ENCODE data around the gene RALGPS1. TPM values are rescaled to one million over a fixed set of nuclear protein-coding genes. Genes with fewer than 3 reads are reported as not detected.

The RALGPS1 gene
- total and polyA plus RNA-seq, 10 donors: 2.5 to 27.3 (median 14.1) TPM

DNA sequence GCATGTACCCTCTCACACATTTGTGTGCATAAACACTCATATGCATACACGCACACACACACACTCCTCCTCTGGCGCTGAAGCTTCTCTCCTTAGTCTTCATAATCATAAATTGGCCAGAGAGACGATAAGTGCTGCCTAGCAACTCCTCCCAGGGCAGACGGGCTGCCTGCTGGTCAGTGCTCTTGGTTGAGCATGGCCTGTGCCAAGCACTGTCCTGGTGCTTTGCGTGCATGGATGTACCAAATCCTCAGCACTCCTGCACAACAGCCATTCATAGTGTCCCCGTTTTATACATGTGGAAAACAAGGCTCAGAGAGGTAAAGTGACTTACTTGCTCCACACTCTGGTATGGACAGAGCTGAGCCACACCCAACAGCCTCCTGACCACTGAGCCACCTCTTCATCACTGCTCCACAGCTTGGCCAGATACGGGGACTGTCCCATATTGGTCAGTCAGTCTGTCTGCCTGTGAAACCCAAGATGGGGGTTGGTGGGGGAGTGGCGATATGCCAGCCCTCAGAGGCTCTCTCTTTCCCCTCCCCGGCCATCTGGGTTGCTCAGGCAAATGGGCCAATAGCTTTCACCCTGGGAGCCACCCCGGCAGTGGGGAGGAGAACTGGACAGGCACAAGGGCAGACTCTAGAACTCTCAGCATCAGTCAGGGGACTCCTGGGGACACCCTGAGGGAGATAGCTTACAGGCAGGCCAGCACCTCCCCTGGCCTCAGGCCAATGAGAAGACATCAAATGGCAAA lies 285.7 kb downstream of the RALGPS1 start:
- no peak overlapping the region for H3K27ac ChIP-seq
- no peak for TF ChIP-seq POLR2A (IDR thresholded peaks at IDR 0.05)
- TF ChIP-seq CTCF (IDR thresholded peaks at IDR 0.05 in 8 of 11, conservative IDR thresholded peaks at IDR 0.05 in 3 of 11): no peak
- TF ChIP-seq POLR2AphosphoS5 (IDR thresholded peaks at IDR 0.05): no peak
- DNase-seq: no peak
- WGBS, 5 donors: 81 to 89% (median 84%) methylated on average over 9 to 10 of the region's 10 CpGs
- H3K27me3 ChIP-seq (replicated peaks in 1 of 7): no peaks in the 10 kb centered on the region
- intact Hi-C loops (cut with DNase I; ENCODE audit: low total_unique reads): no loop called here
- peaks cover 0 to 11% (median 0%) of the 10 kb centered on the region in 6 donors for H3K36me3 ChIP-seq
- H3K9me3 ChIP-seq: no peaks in the 10 kb centered on the region
- peaks cover 7 to 25% (median 16%) of the 10 kb centered on the region in 6 donors for H3K4me1 ChIP-seq
- no peak overlapping the region for H3K4me3 ChIP-seq

DNA sequence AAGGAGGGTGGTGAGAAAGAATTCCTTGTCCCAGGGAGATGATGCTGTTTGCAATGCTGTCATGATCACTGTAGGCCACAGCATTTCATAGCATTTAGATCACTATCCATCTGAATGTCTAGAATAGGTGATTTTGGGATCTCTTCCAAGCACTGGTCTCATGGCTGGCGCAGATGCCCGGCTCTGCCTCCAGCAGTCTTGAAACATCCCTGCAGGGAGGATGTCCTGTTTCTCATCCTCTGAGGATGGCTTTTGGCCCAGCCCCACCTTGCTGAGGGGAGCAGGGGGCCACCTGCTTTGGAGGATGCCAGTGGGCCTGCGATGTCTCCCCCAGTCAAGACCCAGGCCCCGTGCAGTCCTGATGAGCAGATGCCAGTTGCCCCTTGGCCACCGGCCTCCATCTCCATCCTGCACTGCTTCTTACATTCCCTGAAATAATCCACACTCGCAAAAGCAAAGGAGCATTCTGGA lies 286.5 kb downstream of the RALGPS1 start:
- Histone ChIP-seq H3K4me3 (no peak overlapping the region), H3K27me3 (replicated peaks in 1 of 7) (no peaks in the 10 kb centered on the region), H3K9me3 (no peaks in the 10 kb centered on the region), H3K4me1 (peaks cover 7 to 25% (median 16%) of the 10 kb centered on the region in 6 donors), H3K27ac (no peak overlapping the region), H3K36me3 (peaks cover 0 to 11% (median 0%) of the 10 kb centered on the region in 6 donors)
- DNase-seq: no peak
- intact Hi-C loops (cut with DNase I; ENCODE audit: low total_unique reads): no loop called here
- TF ChIP-seq CTCF (IDR thresholded peaks at IDR 0.05 in 8 of 11, conservative IDR thresholded peaks at IDR 0.05 in 3 of 11) (no peak), POLR2AphosphoS5 (IDR thresholded peaks at IDR 0.05) (no peak), POLR2A (IDR thresholded peaks at IDR 0.05) (no peak)
- 89 to 98% (median 96%) methylated on average over 6 of the region's 6 CpGs for WGBS, 5 donors

DNA sequence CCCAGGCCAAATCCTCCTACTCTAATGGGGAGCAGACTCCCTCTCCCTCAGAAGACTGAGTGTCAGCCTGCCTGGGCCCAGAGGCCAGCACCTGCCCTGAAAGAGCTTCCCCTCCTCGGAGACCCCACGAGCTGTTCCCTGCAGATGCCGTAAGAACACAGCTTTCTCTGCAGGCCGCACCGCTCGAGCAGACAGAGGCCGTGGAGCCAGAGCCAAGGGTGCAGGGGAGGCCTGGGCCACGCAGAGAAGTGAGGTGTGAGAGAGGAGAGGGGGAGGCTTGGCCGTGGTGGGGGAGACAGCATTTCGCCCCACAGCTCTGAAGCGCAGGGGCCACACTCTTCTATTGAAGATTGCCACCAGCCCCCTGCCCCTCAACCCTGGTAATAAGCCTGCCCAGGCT lies 287.1 kb downstream of the RALGPS1 start:
- WGBS, 5 donors: 89 to 96% (median 94%) methylated on average over 8 to 11 of the region's 11 CpGs
- Histone ChIP-seq H3K27me3 (replicated peaks in 1 of 7) (no peaks in the 10 kb centered on the region), H3K27ac (no peak overlapping the region), H3K36me3 (peaks cover 0 to 7% (median 0%) of the 10 kb centered on the region in 6 donors), H3K4me3 (no peak overlapping the region), H3K9me3 (no peaks in the 10 kb centered on the region), H3K4me1 (peaks cover 7 to 25% (median 16%) of the 10 kb centered on the region in 6 donors)
- DNase-seq: no peak
- intact Hi-C loops (cut with DNase I; ENCODE audit: low total_unique reads): no loop called here
- TF ChIP-seq POLR2AphosphoS5 (IDR thresholded peaks at IDR 0.05) (no peak), CTCF (IDR thresholded peaks at IDR 0.05 in 8 of 11, conservative IDR thresholded peaks at IDR 0.05 in 3 of 11) (no peak), POLR2A (IDR thresholded peaks at IDR 0.05) (no peak)

GRCh38 chr9:127202461-127203169 lies 288.0 kb downstream of the RALGPS1 start:
- intact Hi-C loops (cut with DNase I; ENCODE audit: low total_unique reads): no loop called here

More at GRCh38 chr9:127202461-127203169, 288.0 kb downstream of the RALGPS1 start:
- no peaks in the 10 kb centered on the region for H3K27me3 ChIP-seq (replicated peaks in 1 of 7)
- no peak for DNase-seq
- no peak for TF ChIP-seq POLR2A (IDR thresholded peaks at IDR 0.05)
- H3K9me3 ChIP-seq: no peaks in the 10 kb centered on the region
- WGBS, 5 donors: 79 to 90% (median 87%) methylated on average over 11 of the region's 11 CpGs
- peaks cover 7 to 19% (median 14%) of the 10 kb centered on the region in 6 donors for H3K4me1 ChIP-seq
- no peak overlapping the region for H3K4me3 ChIP-seq
- H3K36me3 ChIP-seq: peaks cover 0 to 7% (median 0%) of the 10 kb centered on the region in 6 donors
- no peak overlapping the region for H3K27ac ChIP-seq
